DMS153 treated with DMSO at 0.1 percent for 48 hours (cell line): ENCODE measurements around the gene NXPE2.
"Not testable (repeated sequence)": the region's sequence is repeated elsewhere in the genome, so short reads cannot be mapped to it uniquely, and the experiment has no call there.

ENCODE experiments used
- DNase-seq: peaks from one replicate; lab custom pipeline; 2025; ENCODE audit not compliant: unreplicated experiment; lab: John Stamatoyannopoulos, UW

The NXPE2 gene

GRCh38 chr11:114678125-114679036, at the start of gene NXPE2:
NXPE2 (plus strand) TSS chr11:114678527; CDS start chr11:114678576, 49 bp downstream.
- DNase-seq = no peak

- DNase-seq = not testable (repeated sequence)
These were observed 46.8 kb upstream of the NXPE2 start for GRCh38 chr11:114631445-114631965.

GRCh38 chr11:114639440-114639839, 38.9 kb upstream of the NXPE2 start:
- DNase-seq = not testable (repeated sequence)

GRCh38 chr11:114650661-114651060, 27.7 kb upstream of the NXPE2 start:
- DNase-seq = no peak

- no peak for DNase-seq
These were observed 27.1 kb upstream of the NXPE2 start for GRCh38 chr11:114651145-114651718.

GRCh38 chr11:114653148-114653547, 25.2 kb upstream of the NXPE2 start:
- no peak for DNase-seq

- no peak for DNase-seq
These were observed 13.7 kb upstream of the NXPE2 start for GRCh38 chr11:114664641-114665040.

- no peak for DNase-seq
These were observed 11.6 kb upstream of the NXPE2 start for GRCh38 chr11:114666760-114667159.

- no peak for DNase-seq
These were observed 10.2 kb upstream of the NXPE2 start for GRCh38 chr11:114668109-114668508.

- no peak for DNase-seq
These were observed 4.7 kb upstream of the NXPE2 start for GRCh38 chr11:114673661-114674060.

- no peak for DNase-seq
These were observed 1.2 kb downstream of the NXPE2 start for GRCh38 chr11:114679505-114679904.

GRCh38 chr11:114683007-114683406, 4.7 kb downstream of the NXPE2 start:
- DNase-seq = no peak

- no peak for DNase-seq
These were observed 6.3 kb downstream of the NXPE2 start for GRCh38 chr11:114684636-114685035.

GRCh38 chr11:114685097-114685496, 6.8 kb downstream of the NXPE2 start:
- no peak for DNase-seq

- peak; percentile 10 for DNase-seq
These were observed 27.1 kb downstream of the NXPE2 start for GRCh38 chr11:114705280-114706024.

GRCh38 chr11:114709960-114710359, 31.6 kb downstream of the NXPE2 start:
- DNase-seq = no peak

GRCh38 chr11:114713756-114714155, 35.4 kb downstream of the NXPE2 start:
- no peak for DNase-seq

GRCh38 chr11:114719562-114719961, 41.2 kb downstream of the NXPE2 start:
- no peak for DNase-seq

GRCh38 chr11:114724916-114725524, 46.7 kb downstream of the NXPE2 start:
- DNase-seq = no peak

GRCh38 chr11:114725623-114726022, 47.3 kb downstream of the NXPE2 start:
- no peak for DNase-seq

- no peak for DNase-seq
These were observed 58.5 kb downstream of the NXPE2 start for GRCh38 chr11:114736806-114737205.
